ENCODE measurements around the gene LRRFIP2. TPM values are rescaled to one million over a fixed set of nuclear protein-coding genes. Genes with fewer than 3 reads are reported as not detected.
"Not testable (repeated sequence)": the region's sequence is repeated elsewhere in the genome, so short reads cannot be mapped to it uniquely, and the experiment has no call there.

The LRRFIP2 gene, protein sequence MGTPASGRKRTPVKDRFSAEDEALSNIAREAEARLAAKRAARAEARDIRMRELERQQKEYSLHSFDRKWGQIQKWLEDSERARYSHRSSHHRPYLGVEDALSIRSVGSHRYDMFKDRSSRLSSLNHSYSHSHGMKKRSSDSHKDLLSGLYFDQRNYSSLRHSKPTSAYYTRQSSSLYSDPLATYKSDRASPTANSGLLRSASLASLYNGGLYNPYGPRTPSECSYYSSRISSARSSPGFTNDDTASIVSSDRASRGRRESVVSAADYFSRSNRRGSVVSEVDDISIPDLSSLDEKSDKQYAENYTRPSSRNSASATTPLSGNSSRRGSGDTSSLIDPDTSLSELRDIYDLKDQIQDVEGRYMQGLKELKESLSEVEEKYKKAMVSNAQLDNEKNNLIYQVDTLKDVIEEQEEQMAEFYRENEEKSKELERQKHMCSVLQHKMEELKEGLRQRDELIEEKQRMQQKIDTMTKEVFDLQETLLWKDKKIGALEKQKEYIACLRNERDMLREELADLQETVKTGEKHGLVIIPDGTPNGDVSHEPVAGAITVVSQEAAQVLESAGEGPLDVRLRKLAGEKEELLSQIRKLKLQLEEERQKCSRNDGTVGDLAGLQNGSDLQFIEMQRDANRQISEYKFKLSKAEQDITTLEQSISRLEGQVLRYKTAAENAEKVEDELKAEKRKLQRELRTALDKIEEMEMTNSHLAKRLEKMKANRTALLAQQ
- 10 to 100 TPM; 38.1 to 47.9 TPM for total RNA-seq

DNA sequence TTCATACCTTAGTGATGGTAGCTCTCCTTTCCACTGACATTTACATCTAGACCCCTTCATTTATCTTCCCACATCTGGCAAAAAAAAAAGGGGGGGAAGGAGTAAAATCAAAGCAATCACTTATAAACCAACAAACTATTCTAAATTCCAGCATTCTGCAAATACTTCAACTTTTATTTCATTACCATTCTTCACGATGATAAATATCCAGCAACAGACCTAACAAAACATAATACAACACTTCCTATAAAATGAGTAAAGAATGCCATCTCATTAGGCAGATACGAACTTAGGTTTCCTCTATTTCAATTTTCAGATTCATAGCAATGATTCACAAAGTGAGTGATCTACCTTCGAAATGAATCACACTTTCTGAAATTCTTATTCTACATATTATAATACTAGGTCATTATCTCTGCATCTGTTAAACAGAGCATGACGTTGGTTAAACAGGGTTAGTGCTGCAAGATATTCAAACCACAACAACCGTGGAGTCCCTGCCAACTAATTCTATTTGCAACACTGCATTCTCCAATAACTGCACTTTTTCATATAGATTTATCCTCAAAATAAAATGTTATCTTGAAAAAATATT, at the start of gene LRRFIP2:
LRRFIP2 (minus strand) TSS at position 51 of the 595 bp plus-strand sequence. CDS start 25,599 bp downstream, outside the sequence.
- ATAC-seq: peak; percentile 30
- Mint-ChIP-seq H3K4me1 (peaks cover 54% of the 10 kb centered on the region), H3K4me3 (peak within 1 kb of the TSS; percentile 88), H3K36me3 (peaks cover 13% of the 10 kb centered on the region), H3K27ac (peak within 1 kb of the TSS; percentile 80), H3K27me3 (no peaks in the 10 kb centered on the region), H3K9me3 (ENCODE audit: low read depth) (no peaks in the 10 kb centered on the region)
- CTCF ChIA-PET: interaction anchor here (0.6 kb wide), 1 partner anchor 15 kb away, joined by 3 read pairs; no protein-coding TSS in a partner anchor
- peak; percentile 53 for DNase-seq

DNA sequence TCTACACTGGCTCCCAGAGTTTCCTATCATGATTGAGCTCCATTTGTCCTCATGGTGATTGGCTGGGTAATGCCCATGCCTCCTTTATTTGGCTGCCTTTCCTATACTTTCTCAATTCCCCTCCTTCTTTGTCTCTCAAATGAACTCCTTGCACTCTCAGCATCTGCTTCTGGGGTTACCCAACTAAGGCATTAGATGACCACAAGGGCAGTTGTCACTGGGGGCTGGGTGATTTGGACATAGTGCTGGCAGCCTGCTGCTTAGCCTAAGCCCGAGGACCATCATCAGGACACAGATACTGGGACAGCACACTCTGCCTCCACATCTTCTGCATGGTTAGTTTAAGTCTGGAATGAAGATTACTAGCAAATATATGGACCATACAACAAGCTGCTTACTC, 49.2 kb upstream of the LRRFIP2 start:
- Mint-ChIP-seq H3K36me3 (no peaks in the 10 kb centered on the region), H3K4me1 (peaks cover 9% of the 10 kb centered on the region), H3K9me3 (ENCODE audit: low read depth) (no peaks in the 10 kb centered on the region), H3K4me3 (no peak overlapping the region), H3K27me3 (peaks cover 9% of the 10 kb centered on the region), H3K27ac (no peak overlapping the region)
- DNase-seq (no peak), ATAC-seq (no peak)
- CTCF ChIA-PET: no interaction called here

DNA sequence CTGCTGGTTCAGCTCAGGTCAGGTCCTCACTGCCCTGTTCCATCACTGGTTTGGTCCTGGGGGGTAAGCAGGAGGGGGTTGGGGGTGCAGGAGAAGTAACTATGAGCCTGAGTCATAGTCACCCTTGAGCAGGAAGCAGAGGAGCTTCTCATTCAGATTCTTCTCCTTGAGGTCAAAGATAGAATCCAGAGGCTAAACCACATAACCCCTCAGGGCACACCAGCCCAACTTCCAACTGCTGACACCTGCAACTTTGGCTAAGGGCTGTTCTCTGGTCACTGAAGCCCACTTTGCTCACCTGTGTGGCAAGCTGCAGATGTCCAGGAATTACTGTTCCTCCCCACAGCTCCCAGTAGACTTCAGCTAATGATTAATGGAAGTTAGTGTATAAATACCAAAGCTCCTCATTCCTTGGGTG, 48.8 kb upstream of the LRRFIP2 start:
- Mint-ChIP-seq H3K9me3 (ENCODE audit: low read depth) (no peaks in the 10 kb centered on the region), H3K27ac (no peak overlapping the region), H3K4me1 (peaks cover 9% of the 10 kb centered on the region), H3K27me3 (peaks cover 9% of the 10 kb centered on the region), H3K4me3 (no peak overlapping the region), H3K36me3 (no peaks in the 10 kb centered on the region)
- DNase-seq: no peak
- peak; percentile 33 for ATAC-seq
- CTCF ChIA-PET: no interaction called here

DNA sequence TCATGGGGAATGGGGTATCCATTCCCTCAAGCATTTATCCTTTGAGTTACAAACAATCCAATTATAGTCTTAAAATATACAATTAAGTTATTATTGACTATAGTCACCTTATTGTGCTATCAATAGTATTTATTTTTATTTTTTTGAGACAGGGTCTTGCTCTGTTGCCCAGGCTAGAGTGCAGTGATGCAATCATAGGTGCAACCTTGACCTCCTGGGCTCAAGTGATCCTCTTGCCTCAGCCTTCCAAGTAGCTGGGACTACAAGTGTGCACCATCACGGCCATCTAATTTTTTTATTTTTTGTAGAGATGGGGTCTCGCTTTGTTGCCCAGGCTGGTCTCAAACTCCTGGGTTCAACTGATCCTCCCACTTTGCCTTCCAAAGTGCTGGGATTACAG, 48.2 kb upstream of the LRRFIP2 start:
- H3K27ac Mint-ChIP-seq; CTCF ChIA-PET; DNase-seq; ATAC-seq; H3K36me3 Mint-ChIP-seq; H3K27me3 Mint-ChIP-seq; H3K9me3 Mint-ChIP-seq (ENCODE audit: low read depth); H3K4me1 Mint-ChIP-seq; H3K4me3 Mint-ChIP-seq: not testable (repeated sequence)

DNA sequence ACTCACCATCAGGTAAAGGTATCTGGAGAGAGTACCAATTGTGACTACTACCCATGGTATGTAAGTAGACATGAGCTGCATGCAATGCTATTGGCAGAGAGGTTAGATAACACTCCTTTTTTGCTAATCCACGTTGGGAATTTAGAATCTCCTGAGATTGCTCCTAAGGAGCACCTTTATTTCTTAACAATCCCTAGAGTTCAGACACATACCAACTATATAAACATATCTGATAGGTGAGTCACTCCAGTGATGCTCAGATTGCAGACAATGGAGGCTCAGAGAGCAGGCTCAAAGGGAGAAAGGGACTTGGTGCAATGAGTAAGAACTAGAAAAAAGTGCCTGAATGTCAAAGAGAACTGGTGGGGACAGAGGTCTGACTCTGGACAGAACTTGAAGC, 47.0 kb upstream of the LRRFIP2 start:
- no peak for ATAC-seq
- no peak overlapping the region for H3K4me3 Mint-ChIP-seq
- peaks cover 1% of the 10 kb centered on the region for H3K36me3 Mint-ChIP-seq
- peaks cover 16% of the 10 kb centered on the region for H3K4me1 Mint-ChIP-seq
- H3K27ac Mint-ChIP-seq: no peak overlapping the region
- CTCF ChIA-PET: no interaction called here
- no peak for DNase-seq
- H3K27me3 Mint-ChIP-seq: peaks cover 9% of the 10 kb centered on the region
- no peaks in the 10 kb centered on the region for H3K9me3 Mint-ChIP-seq (ENCODE audit: low read depth)

DNA sequence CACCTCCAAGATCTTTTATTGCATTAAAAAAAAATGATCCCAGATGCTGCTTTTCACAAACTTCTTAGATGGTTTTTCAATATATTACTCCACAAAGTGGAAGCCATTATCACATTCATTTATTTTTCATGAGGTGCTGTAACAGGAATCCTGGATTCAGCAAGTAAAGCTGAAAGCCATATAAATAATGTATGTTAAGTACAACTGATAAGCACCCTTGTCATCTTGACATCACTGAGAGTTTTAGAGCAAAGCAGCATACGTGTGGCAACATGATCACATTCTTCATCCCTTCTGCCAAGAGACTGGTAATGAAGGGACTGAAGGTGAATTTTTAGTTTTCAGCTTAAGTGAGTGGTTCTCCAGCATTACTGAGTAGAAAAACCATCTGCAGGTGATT, 44.9 kb upstream of the LRRFIP2 start:
- Mint-ChIP-seq H3K4me1 (peaks cover 20% of the 10 kb centered on the region), H3K36me3 (peaks cover 1% of the 10 kb centered on the region), H3K9me3 (ENCODE audit: low read depth) (no peaks in the 10 kb centered on the region), H3K27me3 (peaks cover 2% of the 10 kb centered on the region), H3K27ac (no peak overlapping the region), H3K4me3 (no peak overlapping the region)
- CTCF ChIA-PET: interaction anchor here (1.0 to 1.2 kb wide), 3 partner anchors 26 to 227 kb away, joined by 3 read pairs; no protein-coding TSS in a partner anchor
- ATAC-seq: no peak
- no peak for DNase-seq

DNA sequence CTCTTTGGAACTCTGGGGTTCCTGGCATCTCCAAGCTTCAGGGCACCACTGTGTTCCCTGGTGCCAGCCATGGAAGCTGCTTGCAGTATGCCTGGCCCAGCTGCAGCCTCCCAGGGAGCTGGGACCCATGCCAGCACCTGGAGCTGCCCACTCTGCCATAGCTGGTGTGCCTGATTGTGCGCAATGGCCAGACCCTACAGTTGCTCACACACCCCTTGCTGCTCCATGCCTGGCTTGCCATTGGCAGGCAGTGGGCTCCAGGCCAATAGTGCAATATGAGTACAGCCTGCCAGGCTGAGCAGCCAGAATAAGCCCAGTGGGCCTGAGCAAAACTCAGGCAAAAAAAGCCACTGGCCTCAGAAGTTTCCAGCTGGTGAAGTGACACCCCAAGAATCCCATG, 43.8 kb upstream of the LRRFIP2 start:
- ATAC-seq (no peak), DNase-seq (no peak)
- Mint-ChIP-seq H3K9me3 (ENCODE audit: low read depth) (no peaks in the 10 kb centered on the region), H3K27me3 (no peaks in the 10 kb centered on the region), H3K4me1 (peaks cover 16% of the 10 kb centered on the region), H3K4me3 (no peak overlapping the region), H3K27ac (no peak overlapping the region), H3K36me3 (peaks cover 1% of the 10 kb centered on the region)
- CTCF ChIA-PET: no interaction called here

DNA sequence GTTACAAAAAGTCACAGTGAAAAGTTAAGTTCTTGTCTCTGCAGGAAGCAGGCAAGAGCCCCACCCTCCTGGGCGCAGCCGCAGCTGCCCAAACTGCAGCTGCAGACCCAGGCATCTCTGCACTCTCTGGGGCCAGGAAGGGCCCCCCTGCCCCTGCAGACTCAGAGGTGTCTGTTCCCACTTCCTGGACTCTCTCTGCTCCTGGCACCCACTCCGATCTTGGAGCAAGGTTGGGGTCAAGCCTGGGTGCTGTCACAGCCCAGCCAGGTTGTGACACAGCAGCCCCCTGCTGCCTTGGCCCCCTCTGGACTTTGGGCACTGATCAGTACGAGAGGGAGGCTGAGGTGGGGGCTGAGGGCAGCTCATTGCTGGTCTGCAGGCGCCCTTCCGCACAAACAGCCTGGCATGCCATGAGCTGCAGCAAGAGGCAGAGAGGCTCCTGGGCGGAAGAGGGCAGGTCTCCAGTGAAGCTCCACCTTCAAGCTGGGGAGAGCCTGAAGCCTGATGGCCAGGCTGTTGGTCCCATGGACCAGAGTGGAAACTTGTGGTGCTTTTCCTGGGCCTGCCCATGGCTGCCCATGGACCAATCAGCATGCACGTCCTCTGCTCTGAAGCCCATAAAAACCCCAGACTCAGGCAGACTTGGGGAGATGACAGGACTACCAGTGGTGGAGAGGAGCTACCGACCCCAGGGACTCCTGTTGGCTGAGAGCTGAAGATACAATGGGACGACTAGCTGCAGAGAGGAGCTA, 42.9 kb upstream of the LRRFIP2 start:
- H3K36me3 Mint-ChIP-seq: peaks cover 1% of the 10 kb centered on the region
- H3K27ac Mint-ChIP-seq: no peak overlapping the region
- DNase-seq: no peak
- H3K27me3 Mint-ChIP-seq: no peaks in the 10 kb centered on the region
- CTCF ChIA-PET: interaction anchor here (1.6 kb wide), 1 partner anchor 193 kb away, joined by 4 read pairs; no protein-coding TSS in a partner anchor
- peaks cover 12% of the 10 kb centered on the region for H3K4me1 Mint-ChIP-seq
- ATAC-seq: no peak
- H3K4me3 Mint-ChIP-seq: no peak overlapping the region
- H3K9me3 Mint-ChIP-seq (ENCODE audit: low read depth): no peaks in the 10 kb centered on the region

DNA sequence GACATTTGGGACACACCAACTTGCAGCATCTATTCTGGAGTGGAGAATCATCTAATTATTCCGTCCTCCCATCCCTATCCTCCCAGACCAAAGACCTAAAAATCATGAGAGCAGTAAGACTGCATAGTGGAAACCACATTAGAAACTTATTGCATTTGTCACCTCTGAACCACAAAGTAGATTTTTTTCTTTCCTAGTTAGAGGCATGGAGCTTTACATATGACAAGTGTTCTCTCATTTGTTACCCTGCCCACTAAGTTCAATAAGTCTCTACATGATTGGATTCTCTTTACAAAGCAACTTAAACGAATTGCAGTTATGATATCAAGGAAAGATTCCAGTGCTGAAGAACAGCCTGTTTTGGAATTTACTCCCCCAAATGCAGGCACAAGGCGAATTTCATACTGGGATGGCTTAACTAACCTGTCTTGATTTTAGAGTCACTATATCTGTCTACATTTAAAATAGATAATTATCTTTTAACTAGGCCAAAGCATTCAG, 42.3 kb upstream of the LRRFIP2 start:
- peak; percentile 32 for ATAC-seq
- H3K4me3 Mint-ChIP-seq: no peak overlapping the region

DNA sequence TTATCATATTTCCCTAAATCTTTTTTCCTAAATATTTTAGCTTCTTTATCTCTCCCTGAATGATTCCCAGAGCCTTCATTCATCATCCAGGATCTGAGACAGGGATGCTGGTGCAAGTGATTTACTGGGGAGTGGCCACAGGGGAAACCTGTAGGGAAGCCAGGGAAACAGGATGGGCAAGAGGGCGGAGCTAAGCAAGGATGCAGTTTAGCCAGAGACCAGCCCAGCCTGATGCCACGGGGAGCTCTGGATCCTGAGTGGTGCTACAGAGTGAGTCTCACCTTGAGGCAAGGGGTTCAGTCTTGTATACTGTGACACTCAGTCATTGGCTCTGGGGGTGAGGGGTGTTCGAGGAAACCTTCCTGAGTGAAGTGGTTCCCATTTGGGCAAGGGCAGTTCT, 39.7 kb upstream of the LRRFIP2 start:
- ATAC-seq (no peak), DNase-seq (no peak)
- peaks cover 12% of the 10 kb centered on the region for H3K4me1 Mint-ChIP-seq
- no peak overlapping the region for H3K27ac Mint-ChIP-seq
- peaks cover 1% of the 10 kb centered on the region for H3K36me3 Mint-ChIP-seq
- H3K27me3 Mint-ChIP-seq: no peaks in the 10 kb centered on the region
- CTCF ChIA-PET: interaction anchor here (0.9 to 2.4 kb wide), 7 partner anchors 15 to 225 kb away, joined by 3 to 13 read pairs (median 4); partner anchors contain the start of genes EPM2AIP1 and MLH1
- H3K4me3 Mint-ChIP-seq: no peak overlapping the region
- no peaks in the 10 kb centered on the region for H3K9me3 Mint-ChIP-seq (ENCODE audit: low read depth)

More for the DNA sequence above, 42.3 kb upstream of the LRRFIP2 start:
- Mint-ChIP-seq H3K27ac (peak overlapping the region; percentile 4), H3K4me1 (peaks cover 12% of the 10 kb centered on the region), H3K27me3 (no peaks in the 10 kb centered on the region), H3K36me3 (peaks cover 1% of the 10 kb centered on the region), H3K9me3 (ENCODE audit: low read depth) (no peaks in the 10 kb centered on the region)
- no peak for DNase-seq
- CTCF ChIA-PET: interaction anchor here (1.6 kb wide), 1 partner anchor 192 kb away, joined by 4 read pairs; no protein-coding TSS in a partner anchor

DNA sequence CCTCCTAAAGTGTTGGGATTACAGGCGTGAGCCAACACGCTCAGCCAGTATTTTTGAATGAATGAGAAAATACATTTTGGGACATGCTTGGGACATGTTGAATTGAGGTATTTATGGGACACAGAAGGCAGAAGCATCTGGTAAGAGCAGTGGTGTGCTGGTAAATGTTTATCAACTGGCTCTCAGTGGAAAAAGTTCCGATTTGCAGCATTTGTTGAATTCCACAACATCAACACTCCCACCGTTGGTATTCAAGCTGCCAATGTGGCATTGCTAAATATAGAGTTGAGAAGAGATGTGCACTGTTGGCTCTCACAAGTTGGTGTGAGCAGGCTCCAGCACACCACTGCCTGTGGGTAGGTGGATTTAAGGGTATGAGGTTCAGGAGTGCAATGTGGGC, 35.8 kb upstream of the LRRFIP2 start:
- Mint-ChIP-seq H3K9me3 (ENCODE audit: low read depth) (no peaks in the 10 kb centered on the region), H3K27me3 (peaks cover 2% of the 10 kb centered on the region), H3K27ac (no peak overlapping the region), H3K4me1 (no peaks in the 10 kb centered on the region), H3K36me3 (no peaks in the 10 kb centered on the region), H3K4me3 (no peak overlapping the region)
- no peak for DNase-seq
- no peak for ATAC-seq
- CTCF ChIA-PET: no interaction called here

DNA sequence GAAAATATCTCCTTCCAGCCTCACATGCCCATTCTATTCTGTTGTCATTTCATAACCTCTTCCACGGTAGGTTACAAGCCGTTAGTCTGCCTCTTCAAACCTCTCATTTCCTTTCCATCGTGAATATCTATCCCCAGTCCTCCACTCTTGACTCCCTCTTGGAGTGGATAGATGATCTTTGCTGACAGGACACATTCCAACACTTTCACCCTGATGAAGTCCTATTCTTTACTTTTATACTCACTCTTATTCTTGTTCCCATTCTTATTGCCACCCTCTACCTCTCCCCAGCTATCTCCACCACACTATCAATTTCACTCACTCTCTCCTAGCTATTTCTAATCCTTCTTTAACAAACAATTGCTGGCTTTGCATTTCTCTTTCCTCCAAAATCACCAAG, 34.2 kb upstream of the LRRFIP2 start:
- not testable (repeated sequence) for H3K36me3 Mint-ChIP-seq; H3K9me3 Mint-ChIP-seq (ENCODE audit: low read depth)

DNA sequence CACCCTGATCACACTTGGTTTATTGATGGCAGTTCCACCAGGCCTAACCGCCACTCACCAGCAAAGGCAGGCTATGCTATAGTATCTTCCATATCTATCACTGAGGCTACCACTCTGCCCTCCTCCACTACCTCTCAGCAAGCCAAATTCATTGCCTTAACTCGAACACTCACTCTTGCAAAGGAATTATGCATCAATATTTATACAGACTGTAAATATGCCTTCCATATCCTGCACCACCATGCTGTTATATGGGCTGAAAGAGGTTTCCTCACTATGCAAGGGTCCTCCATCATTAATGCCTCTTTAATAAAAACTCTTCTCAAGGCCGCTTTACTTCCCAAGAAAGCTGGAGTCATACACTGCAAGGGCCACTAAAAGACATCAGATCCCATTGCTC, 33.6 kb upstream of the LRRFIP2 start:
- H3K4me1 Mint-ChIP-seq; CTCF ChIA-PET; ATAC-seq; H3K27ac Mint-ChIP-seq; H3K27me3 Mint-ChIP-seq; H3K9me3 Mint-ChIP-seq (ENCODE audit: low read depth); H3K4me3 Mint-ChIP-seq; DNase-seq; H3K36me3 Mint-ChIP-seq: not testable (repeated sequence)

More for the DNA sequence above, 34.2 kb upstream of the LRRFIP2 start:
- H3K4me3 Mint-ChIP-seq, H3K27me3 Mint-ChIP-seq, CTCF ChIA-PET, H3K4me1 Mint-ChIP-seq, ATAC-seq, DNase-seq, H3K27ac Mint-ChIP-seq: not testable (repeated sequence)
